HL-60/S4 treated with retinoic acid at 250 ng/mL for 4 days and 3 days (cell line): Measurements from ENCODE around the gene GATA3.

Experiments
- in situ Hi-C: fragments of 300-500 bp; cut with MboI; formaldehyde crosslinking; loops from 2 replicates; pipeline ENCODE4 v1.7.0; 2022; ENCODE audit warnings: low sequenced_read_pairs

The GATA3 gene

GRCh38 chr10:8050556-8051108, 3.9 kb upstream of the GATA3 start:
- in situ Hi-C loops, result no loop called here

DNA sequence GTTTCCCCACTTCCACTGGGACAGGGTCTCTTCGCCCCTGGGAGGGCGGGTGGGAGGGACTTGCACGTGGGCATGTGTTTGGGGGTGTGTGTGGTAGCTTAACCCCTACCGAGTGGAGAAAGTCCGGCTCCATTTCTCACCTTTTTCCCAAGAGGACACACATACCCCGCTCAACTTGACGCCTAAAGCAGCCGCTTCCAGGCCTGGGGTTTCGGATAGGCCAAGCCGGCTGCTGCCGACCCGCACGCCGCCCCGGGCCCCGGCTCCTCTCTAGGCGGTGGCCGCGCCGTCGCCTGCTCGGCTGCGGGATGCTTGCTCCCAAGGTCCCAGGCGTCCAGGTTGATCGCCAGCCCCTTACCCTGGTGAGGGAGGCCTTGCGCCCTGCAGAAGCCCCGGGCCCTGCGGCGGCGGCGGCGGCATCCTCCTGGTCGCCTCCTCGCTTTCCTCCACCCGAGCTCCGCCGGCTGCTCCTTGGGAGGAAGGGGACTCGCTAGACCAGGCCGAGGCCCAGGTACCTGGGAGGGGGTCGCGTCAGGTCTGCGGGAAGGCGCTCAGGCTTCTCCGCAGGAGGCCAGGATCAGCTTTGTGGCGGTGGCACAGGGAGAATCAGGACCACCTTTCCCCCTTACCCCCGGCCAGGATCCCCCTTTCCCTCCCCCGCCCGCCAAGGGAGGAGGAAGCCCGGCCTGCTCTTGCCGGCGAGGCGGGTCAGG, 3.2 kb upstream of the GATA3 start:
- in situ Hi-C loops, result no loop called here

DNA sequence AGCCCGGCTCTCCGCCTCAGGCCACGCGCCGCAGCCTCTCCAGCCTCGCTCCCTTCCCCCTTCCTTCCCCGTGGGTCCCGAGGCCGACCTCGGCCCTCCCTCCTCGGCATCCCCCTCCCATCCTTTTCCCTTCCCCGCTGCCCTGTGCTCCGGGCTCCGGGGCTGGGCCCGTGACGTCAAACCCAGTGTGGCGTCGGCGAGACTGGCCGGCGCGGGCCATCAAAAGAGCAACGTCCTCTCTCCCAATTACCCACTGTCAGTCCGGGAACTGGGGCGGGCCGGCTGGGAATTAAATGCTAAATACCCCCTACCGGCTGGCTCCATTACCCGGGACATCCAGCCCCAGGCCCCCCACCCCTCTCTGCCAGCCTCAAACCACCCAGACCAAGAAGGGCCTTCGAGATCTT, 2.6 kb upstream of the GATA3 start:
- in situ Hi-C loops, result no loop called here

DNA sequence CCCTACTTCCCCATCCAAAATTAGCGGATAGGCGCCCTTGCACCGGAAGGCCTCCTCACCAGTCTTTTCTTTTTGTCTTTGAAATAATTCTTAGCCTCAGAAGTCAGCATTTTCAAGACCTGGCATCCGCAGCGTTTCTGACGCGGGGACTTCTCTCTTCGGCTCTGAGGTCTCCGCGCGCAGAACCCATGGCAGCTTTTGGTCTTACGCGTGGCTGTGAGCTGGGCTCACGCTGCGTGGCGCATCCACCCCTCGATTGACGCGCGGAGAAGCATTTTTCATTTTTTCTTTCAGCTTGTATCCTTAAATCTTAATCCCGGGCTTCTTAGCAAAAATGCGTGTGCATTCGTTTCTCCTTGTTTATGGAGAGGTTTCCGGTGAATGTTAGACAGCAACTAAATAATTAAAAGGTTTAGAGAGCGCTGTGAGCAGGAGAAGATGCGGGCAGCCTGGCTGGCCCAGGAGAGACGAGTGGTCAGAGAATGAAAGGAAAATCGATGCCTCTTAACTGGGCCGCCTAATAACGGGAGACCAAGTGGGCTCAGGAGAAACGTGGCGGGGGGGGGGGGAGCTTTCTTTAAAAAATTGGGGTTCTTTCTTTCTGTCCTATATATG, 2.0 kb upstream of the GATA3 start:
- in situ Hi-C loops, result no loop called here

GRCh38 chr10:8052956-8053445, 1.5 kb upstream of the GATA3 start:
- in situ Hi-C loops, result no loop called here

- in situ Hi-C loops, result no loop called here
Observed at GRCh38 chr10:8053446-8054243, 843 bp upstream of the GATA3 start.

DNA sequence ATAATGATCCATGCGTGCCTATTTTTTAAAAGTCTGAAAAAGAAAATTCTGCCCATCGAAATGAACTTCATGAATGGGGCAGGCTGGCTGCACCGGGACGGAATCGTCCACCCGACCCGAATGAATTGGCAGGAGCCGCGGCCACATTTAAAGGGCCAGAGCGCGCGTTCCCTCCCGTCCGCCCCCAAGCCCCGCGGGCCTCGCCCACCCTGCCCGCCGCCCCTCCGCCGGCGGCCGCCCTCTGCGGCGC, 319 bp upstream of the GATA3 start:
- in situ Hi-C loops, result no loop called here

GRCh38 chr10:8055420-8056349, 1.2 kb downstream of the GATA3 start:
- in situ Hi-C loops, result no loop called here

DNA sequence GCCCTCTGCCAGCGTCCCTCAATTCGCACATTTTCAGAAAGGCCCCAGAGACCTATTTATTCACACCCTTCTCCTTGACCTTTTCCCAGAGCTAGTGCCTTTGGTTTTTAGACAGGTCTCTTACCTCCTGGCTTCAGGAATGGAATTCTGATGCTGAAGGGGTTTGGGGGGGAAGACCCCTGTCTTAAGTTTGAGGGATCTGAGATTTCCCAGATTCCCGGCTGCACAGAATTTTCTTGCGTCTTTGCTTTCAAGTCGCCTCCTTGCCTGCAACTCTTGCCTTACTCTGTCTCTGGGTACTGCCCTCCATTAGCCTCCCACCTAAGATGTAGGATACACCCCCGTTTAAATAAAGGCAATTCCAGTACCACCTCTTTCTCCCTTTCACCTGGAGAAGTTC, 1.9 kb downstream of the GATA3 start:
- in situ Hi-C loops, result no loop called here

DNA sequence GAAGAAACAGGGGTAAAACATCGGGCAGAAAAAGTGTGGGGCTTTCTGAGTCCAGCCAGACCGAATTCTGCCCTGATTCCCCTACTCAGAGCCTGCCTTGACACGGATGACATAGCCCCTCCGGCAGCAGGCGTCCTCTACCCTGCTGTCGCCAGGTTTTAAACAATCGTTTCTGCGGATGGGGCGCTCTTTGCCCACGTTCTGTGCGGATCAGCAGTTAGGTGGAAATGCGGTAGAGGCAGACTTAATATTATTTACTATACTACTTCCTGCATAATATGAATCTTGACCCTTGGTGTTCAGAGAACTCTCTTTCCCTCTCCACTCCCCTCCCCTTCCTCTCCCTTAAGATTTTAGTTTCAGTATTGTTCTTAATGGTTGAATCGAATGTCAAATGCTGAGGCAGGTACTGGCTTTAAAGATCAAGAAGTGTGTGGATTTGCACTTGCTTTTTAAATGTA, 2.4 kb downstream of the GATA3 start:
- in situ Hi-C loops, result no loop called here

DNA sequence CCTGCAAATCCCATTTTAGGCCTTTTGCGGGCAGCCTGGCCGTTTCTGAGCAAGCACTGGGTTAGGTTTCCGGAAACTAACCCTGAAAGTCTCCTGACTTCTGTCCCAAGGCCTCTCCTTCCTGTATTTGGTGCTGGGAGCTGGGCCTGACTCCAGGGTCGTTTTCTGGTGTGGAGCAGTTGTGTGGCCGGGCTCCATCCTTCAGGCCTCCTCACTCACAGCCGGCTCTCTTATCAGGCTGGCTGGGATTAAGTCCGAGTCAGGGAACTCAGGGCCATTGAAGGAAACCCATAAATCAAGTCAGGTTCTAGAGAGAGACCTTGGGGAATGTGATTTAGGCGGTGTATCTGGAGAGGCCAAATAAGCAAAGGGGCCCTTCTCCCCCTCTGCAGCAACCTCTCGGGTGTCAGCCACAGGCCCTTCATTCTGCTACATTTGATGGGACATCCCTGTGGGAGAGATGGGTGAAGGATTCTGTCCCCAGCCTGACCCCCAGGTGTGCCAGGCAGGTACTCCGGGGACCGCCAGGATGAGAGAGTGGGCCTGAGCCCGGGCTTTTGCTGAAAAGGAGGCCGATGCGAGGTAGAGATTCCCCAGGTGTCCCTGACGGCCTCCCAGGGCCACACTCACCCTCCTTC, 3.3 kb downstream of the GATA3 start:
- in situ Hi-C loops, result no loop called here

DNA sequence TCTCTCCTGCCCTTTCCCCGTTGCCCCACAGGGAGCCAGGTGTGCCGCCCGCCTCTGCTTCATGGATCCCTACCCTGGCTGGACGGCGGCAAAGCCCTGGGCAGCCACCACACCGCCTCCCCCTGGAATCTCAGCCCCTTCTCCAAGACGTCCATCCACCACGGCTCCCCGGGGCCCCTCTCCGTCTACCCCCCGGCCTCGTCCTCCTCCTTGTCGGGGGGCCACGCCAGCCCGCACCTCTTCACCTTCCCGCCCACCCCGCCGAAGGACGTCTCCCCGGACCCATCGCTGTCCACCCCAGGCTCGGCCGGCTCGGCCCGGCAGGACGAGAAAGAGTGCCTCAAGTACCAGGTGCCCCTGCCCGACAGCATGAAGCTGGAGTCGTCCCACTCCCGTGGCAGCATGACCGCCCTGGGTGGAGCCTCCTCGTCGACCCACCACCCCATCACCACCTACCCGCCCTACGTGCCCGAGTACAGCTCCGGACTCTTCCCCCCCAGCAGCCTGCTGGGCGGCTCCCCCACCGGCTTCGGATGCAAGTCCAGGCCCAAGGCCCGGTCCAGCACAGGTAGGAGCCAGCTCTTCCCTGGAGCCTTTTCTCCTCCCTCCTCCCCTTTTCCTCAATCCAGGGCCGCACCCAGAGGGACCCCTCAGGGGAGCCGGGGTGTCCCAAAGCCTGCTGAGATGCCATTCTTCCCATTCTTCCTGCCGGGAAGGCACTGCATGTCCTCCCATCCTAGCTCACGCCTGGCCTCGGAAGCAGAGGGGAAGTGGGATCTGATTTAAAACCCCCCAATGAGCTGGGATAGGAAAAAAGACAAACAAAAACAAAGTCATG, 4.0 kb downstream of the GATA3 start:
- in situ Hi-C loops, result no loop called here

- in situ Hi-C loops, result no loop called here
Observed at GRCh38 chr10:8059191-8059936, 4.9 kb downstream of the GATA3 start.

DNA sequence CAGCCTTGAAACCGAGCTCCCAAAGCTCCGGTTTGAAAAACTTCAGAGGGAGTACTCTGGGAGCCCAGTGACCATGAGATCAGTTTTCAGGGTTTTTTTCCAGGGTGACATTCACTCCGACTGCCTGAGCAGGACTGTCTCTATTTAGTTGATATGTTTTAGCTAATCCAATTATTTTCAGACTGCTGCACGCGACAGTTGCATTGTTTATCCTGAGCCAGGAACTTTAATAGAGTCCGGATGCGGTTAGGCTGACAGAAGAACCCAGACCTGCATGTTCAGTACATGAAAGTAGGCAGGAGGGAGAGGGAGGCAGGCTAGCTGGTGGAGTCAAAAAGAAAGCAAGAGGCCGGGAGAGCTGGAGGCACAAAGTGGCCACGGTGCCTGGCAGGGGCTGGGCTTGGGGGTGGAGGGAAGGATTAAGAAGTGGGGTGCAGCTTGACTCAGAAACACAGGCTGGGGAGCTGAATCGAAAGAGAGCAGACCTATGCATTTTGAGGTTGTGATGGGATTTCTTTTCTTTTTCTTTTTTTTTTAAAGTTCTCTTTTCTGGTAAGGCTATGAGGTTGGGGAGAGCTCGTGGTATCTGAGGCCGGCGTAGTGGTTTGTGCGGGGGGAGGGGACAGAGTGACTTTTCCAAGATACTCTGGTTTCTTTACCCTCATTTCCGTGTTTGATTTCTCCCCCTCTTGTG, 5.7 kb downstream of the GATA3 start:
- in situ Hi-C loops, result no loop called here

DNA sequence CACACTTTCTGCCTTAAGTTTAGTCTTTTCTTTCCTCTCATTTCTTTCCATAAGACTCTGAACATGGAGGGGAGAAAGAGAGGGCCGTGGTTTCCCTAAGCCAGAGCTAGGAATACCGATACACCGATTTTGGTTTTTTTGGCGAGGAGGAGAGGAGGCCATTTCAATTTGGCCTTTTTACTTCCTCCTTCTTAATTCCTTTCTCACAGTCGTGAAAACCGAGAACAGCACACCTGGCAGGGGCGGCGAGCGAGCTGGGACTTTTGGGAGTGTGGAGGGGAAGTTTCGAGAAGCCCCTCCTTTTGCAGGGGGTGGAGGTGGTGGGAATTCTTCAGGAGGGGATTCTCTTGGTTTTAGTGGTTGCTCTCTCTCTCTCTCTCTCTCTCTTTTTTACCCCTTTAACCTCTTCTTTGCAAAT, 6.2 kb downstream of the GATA3 start:
- in situ Hi-C loops, result no loop called here

- in situ Hi-C loops, result no loop called here
Observed at GRCh38 chr10:8061274-8062211, 7.1 kb downstream of the GATA3 start.
